SK-N-SH (cell line): Measurements from ENCODE around the gene CDHR4. TPM values are rescaled to one million over a fixed set of nuclear protein-coding genes. Genes with fewer than 3 reads are reported as not detected.

Experiments used
- CTCF ChIA-PET: fragments of 300-600, 350-600 bp; formaldehyde crosslinking; extraction: SDS; loops from one replicate; lab custom pipeline; 2021; lab: Yijun Ruan, JAX
- POLR2A ChIA-PET: fragments of 350-600 bp; sonication (Branson Sonifier 250); formaldehyde crosslinking; extraction: SDS; loops from one replicate; lab custom pipeline; 2020; ENCODE audit warnings: antibody characterized with exemption, inconsistent platforms; lab: Yijun Ruan, JAX
- DNase-seq: peaks from one replicate; pipeline ENCODE4 v3.0.0; 2012
- H2AFZ ChIP-seq: fragments of 200-600 bp; sonication (generic); 2 replicates; pipeline ENCODE4 v1.8.1; 2016; ENCODE audit warnings: antibody characterized with exemption, mild to moderate bottlenecking, low read depth
- H3F3A ChIP-seq: fragments of 200-600 bp; sonication (generic); replicated peaks from 2 replicates; pipeline ENCODE3; 2016; ENCODE audit warnings: antibody characterized with exemption, mild to moderate bottlenecking; ENCODE audit not compliant: insufficient read depth
- H3K27ac ChIP-seq, 2 experiments: fragments of 200-500 bp in 1 of 2; fragments of 200-600 bp in 1 of 2; sonication (Bioruptor generic) in 1 of 2; sonication (generic), shearing (Covaris generic) in 1 of 2; 2 replicates each; pipeline versions ENCODE4 v1.5.1 to v1.6.1; 2014 to 2016; ENCODE audit warnings: low read depth in 2 of 2, inconsistent platforms in 1 of 2, low read length in 1 of 2, mild to moderate bottlenecking in 1 of 2, mixed read lengths in 1 of 2
- H3K27me3 ChIP-seq: fragments of 200-600 bp; sonication (generic), shearing (Covaris generic); 2 replicates; pipeline ENCODE4 v1.6.1; 2016; ENCODE audit warnings: mixed run types; ENCODE audit not compliant: insufficient read depth
- H3K36me3 ChIP-seq, 2 experiments: fragments of 200-500 bp in 1 of 2; fragments of 200-600 bp in 1 of 2; sonication (Bioruptor generic) in 1 of 2; sonication (generic) in 1 of 2; replicated peaks in 1 of 2; 2 replicates each; pipeline versions ENCODE3 to v1.5.1; 2014 to 2016; ENCODE audit warnings: low read length in 1 of 2, mild to moderate bottlenecking in 1 of 2; ENCODE audit not compliant: insufficient read depth in 2 of 2, control insufficient read depth in 1 of 2
- H3K4me1 ChIP-seq, 2 experiments: fragments of 200-500 bp in 1 of 2; fragments of 200-600 bp in 1 of 2; sonication (Bioruptor generic) in 1 of 2; sonication (generic), shearing (Covaris generic) in 1 of 2; 2 replicates each; pipeline versions ENCODE4 v1.5.1 to v1.6.1; 2014 to 2016; ENCODE audit warnings: low read depth in 1 of 2, low read length in 1 of 2, mixed run types in 1 of 2; ENCODE audit not compliant: insufficient read depth in 2 of 2, control insufficient read depth in 1 of 2
- H3K4me2 ChIP-seq: fragments of 200-600 bp; sonication (generic), shearing (Covaris generic); 2 replicates; pipeline ENCODE4 v1.6.1; 2017; ENCODE audit warnings: mixed run types
- H3K4me3 ChIP-seq, 2 experiments: fragments of 200-500 bp in 1 of 2; fragments of 200-600 bp in 1 of 2; sonication (Bioruptor generic) in 1 of 2; sonication (generic), shearing (Covaris generic) in 1 of 2; 2 replicates each; pipeline versions ENCODE4 v1.5.1 to v1.8.1; 2014 to 2016; ENCODE audit warnings: low read depth in 2 of 2, inconsistent platforms in 1 of 2, low read length in 1 of 2, mild to moderate bottlenecking in 1 of 2, mixed read lengths in 1 of 2, moderate library complexity in 1 of 2
- H3K79me2 ChIP-seq: fragments of 200-600 bp; sonication (generic); 2 replicates; pipeline ENCODE4 v1.8.1; 2017; ENCODE audit warnings: mild to moderate bottlenecking; ENCODE audit not compliant: insufficient read depth
- H3K9ac ChIP-seq: fragments of 200-600 bp; sonication (generic); 2 replicates; pipeline ENCODE4 v1.6.1; 2017; ENCODE audit warnings: mixed run types
- H3K9me2 ChIP-seq: fragments of 200-600 bp; sonication (generic); 2 replicates; pipeline ENCODE4 v1.6.1; 2017; ENCODE audit warnings: mixed run types
- H3K9me3 ChIP-seq: fragments of 200-600 bp; sonication (generic); 2 replicates; pipeline ENCODE4 v1.6.1; 2017; ENCODE audit warnings: mixed run types, mild to moderate bottlenecking, moderate library complexity
- H4K20me1 ChIP-seq: fragments of 200-600 bp; sonication (generic); 2 replicates; pipeline ENCODE4 v1.6.1; 2017; ENCODE audit warnings: mild to moderate bottlenecking, mixed run types; ENCODE audit not compliant: insufficient read depth
- CTCF ChIP-seq: fragments of 200-600 bp; sonication (generic); IDR thresholded peaks from 2 replicates; pipeline ENCODE4 v1.6.1; 2017; ENCODE audit warnings: antibody characterized with exemption, mild to moderate bottlenecking, moderate library complexity
- ELF1 ChIP-seq: IDR thresholded peaks from 2 replicates; pipeline ENCODE4 v1.4.0; 2012
- EP300 ChIP-seq, 2 experiments: IDR thresholded peaks; 2 replicates each; pipeline versions ENCODE4 v1.4.0 to v1.6.1; 2012; ENCODE audit warnings: borderline replicate concordance in 1 of 2, low read depth in 1 of 2, low read length in 1 of 2
- EZH2phosphoT487 ChIP-seq: fragments of 200-600 bp; sonication (generic); IDR thresholded peaks from 2 replicates; pipeline ENCODE4 v1.6.1; 2017; ENCODE audit warnings: low read depth, mixed run types, mild to moderate bottlenecking, antibody characterized with exemption, moderate library complexity, borderline replicate concordance
- FOXJ3 ChIP-seq: sonication (generic); formaldehyde crosslinking; IDR thresholded peaks from 2 replicates; pipeline ENCODE4 v1.5.1; 2020; ENCODE audit warnings: mild to moderate bottlenecking, missing genetic modification reagents
- FOXM1 ChIP-seq: IDR thresholded peaks from 2 replicates; pipeline ENCODE4 v1.4.0; 2012; ENCODE audit warnings: low read depth, mild to moderate bottlenecking
- IRF3 ChIP-seq: fragments of 150-350 bp; IDR thresholded peaks from 2 replicates; pipeline ENCODE4 v1.6.1; 2016; ENCODE audit warnings: mild to moderate bottlenecking, low read depth, low read length
- JUND ChIP-seq: IDR thresholded peaks from 2 replicates; pipeline ENCODE4 v1.4.0; 2012
- MXI1 ChIP-seq: IDR thresholded peaks from 2 replicates; pipeline ENCODE4 v1.6.1; 2012; ENCODE audit warnings: mild to moderate bottlenecking, low read depth, low read length, improper control_type of control experiment
- POLR2AphosphoS5 ChIP-seq: IDR thresholded peaks from 2 replicates; pipeline ENCODE4 v1.6.1; 2012; ENCODE audit warnings: low read depth, low read length
- RXRA ChIP-seq: IDR thresholded peaks from 2 replicates; pipeline ENCODE4 v1.4.0; 2012; ENCODE audit warnings: low read depth, mild to moderate bottlenecking, borderline replicate concordance
- SIN3A ChIP-seq: IDR thresholded peaks from 2 replicates; pipeline ENCODE4 v1.6.1; 2012; ENCODE audit warnings: low read depth, mild to moderate bottlenecking, low read length, moderate library complexity, borderline replicate concordance
- TAF1 ChIP-seq: IDR thresholded peaks from 2 replicates; pipeline ENCODE4 v1.6.1; 2012; ENCODE audit warnings: low read depth, mild to moderate bottlenecking, low read length, moderate library complexity, borderline replicate concordance
- TCF12 ChIP-seq: IDR thresholded peaks from 2 replicates; pipeline ENCODE4 v1.4.0; 2012
- YY1 ChIP-seq: IDR thresholded peaks from 2 replicates; pipeline ENCODE4 v1.4.0; 2012; ENCODE audit warnings: low read depth, mild to moderate bottlenecking
- WGBS: methylation state at CpG from one replicate; pipeline ENCODE4 v1.1.6; 2017; ENCODE audit warnings: low lambda C conversion rate; 5-methylcytosine and 5-hydroxymethylcytosine counted together
- polyA plus RNA-seq, 3 experiments: library from polyadenylated mRNA; depleted of rRNA; stranded (reverse); fragments of >200 nt; gene quantifications; 2 replicates each; pipeline ENCODE4 v1.2.3, GENCODE V29; 2012
- TF ChIP-seq, protein P1 (sequence below): IDR thresholded peaks from 2 replicates; pipeline ENCODE4 v1.4.0; 2012; ENCODE audit warnings: low read depth, borderline replicate concordance
- TF ChIP-seq, protein P2 (sequence below): fragments of 150-350 bp; IDR thresholded peaks from 2 replicates; pipeline ENCODE4 v1.6.1; 2017; ENCODE audit warnings: antibody characterized with exemption, low read length, low read depth, borderline replicate concordance
- TF ChIP-seq, protein P3 (sequence below): IDR thresholded peaks from 2 replicates; pipeline ENCODE4 v1.6.1; 2012; ENCODE audit warnings: mild to moderate bottlenecking, low read depth, low read length, moderate library complexity

CDHR4 gene
- polyA plus RNA-seq, 1 of the 3 experiments (the other 2 are of a cell fraction): 0.07 TPM

DNA sequence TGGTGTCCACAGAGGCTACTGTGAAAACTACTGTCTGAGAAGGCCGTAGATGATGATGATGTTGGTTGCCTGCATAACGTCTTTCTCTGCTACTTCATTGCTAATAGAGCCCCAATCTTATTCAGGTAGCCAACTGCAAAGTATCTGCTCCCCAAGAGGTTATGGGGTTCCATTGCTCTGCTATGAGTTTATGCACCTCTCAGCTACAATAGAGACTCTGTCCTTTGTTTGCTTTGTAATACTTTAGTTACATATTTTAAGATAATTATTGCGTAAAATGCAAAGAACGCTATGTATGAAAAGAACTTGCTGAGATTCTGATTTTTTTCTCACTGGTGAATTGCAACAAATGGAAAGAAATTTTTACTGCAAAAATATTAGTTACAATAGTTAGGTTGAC lies 48.2 kb downstream of the CDHR4 start:
- no peaks in the 10 kb centered on the region for H3K27me3 ChIP-seq
- no peak for TF ChIP-seq IRF3
- TF ChIP-seq FOXM1: no peak
- no peak for TF ChIP-seq TCF12
- TF ChIP-seq, protein P1, sequence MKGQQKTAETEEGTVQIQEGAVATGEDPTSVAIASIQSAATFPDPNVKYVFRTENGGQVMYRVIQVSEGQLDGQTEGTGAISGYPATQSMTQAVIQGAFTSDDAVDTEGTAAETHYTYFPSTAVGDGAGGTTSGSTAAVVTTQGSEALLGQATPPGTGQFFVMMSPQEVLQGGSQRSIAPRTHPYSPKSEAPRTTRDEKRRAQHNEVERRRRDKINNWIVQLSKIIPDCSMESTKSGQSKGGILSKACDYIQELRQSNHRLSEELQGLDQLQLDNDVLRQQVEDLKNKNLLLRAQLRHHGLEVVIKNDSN: no peak
- TF ChIP-seq TAF1: no peak
- TF ChIP-seq CTCF: no peak
- no peak for TF ChIP-seq MXI1
- TF ChIP-seq EP300 (IDR thresholded peaks at IDR 0.05; ENCODE audit: borderline replicate concordance in 1 of 2, low read depth in 1 of 2, low read length in 1 of 2): no peak
- TF ChIP-seq, protein P2, sequence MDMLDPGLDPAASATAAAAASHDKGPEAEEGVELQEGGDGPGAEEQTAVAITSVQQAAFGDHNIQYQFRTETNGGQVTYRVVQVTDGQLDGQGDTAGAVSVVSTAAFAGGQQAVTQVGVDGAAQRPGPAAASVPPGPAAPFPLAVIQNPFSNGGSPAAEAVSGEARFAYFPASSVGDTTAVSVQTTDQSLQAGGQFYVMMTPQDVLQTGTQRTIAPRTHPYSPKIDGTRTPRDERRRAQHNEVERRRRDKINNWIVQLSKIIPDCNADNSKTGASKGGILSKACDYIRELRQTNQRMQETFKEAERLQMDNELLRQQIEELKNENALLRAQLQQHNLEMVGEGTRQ: no peak
- TF ChIP-seq ELF1: no peak
- TF ChIP-seq, all 33 proteins: peak for 0
- H3K4me2 ChIP-seq: no peak overlapping the region
- H3K9me3 ChIP-seq: no peaks in the 10 kb centered on the region
- peaks cover 9% of the 10 kb centered on the region for H3F3A ChIP-seq
- ChIA-PET POLR2A (interaction anchor here (0.7 kb wide), 1 partner anchor 212 kb away, joined by 3 read pairs; no protein-coding TSS in a partner anchor), CTCF (no interaction called here)
- H3K36me3 ChIP-seq: peaks cover 8 to 14% of the 10 kb centered on the region in 2 experiments
- H3K9ac ChIP-seq: no peak overlapping the region
- no peak overlapping the region for H3K27ac ChIP-seq
- no peak overlapping the region for H3K4me3 ChIP-seq
- WGBS: 97% methylated on average over 4 of the region's 4 CpGs
- H3K9me2 ChIP-seq: 0 out of 2 replicates have a peak, but pooled peaks cover 2% of the 10 kb centered on the region
- peaks cover 62% of the 10 kb centered on the region for H4K20me1 ChIP-seq
- no peak for DNase-seq
- peaks cover 78% of the 10 kb centered on the region for H3K79me2 ChIP-seq
- H3K4me1 ChIP-seq: no peaks in the 10 kb centered on the region
- no peak overlapping the region for H2AFZ ChIP-seq

GRCh38 chr3:49750056-49750455 lies 49.6 kb downstream of the CDHR4 start:
- peaks cover 9% of the 10 kb centered on the region for H3F3A ChIP-seq
- no peak overlapping the region for H3K9ac ChIP-seq
- H3K79me2 ChIP-seq: peaks cover 77% of the 10 kb centered on the region
- DNase-seq: no peak
- WGBS: 94% methylated on average over 4 of the region's 4 CpGs
- no peak overlapping the region for H2AFZ ChIP-seq
- no peak overlapping the region for H3K4me3 ChIP-seq
- H3K27me3 ChIP-seq: no peaks in the 10 kb centered on the region
- ChIA-PET CTCF (interaction anchor here (1.5 kb wide), 1 partner anchor 25 kb away, joined by 5 read pairs; no protein-coding TSS in a partner anchor), POLR2A (no interaction called here)
- H3K9me2 ChIP-seq: 0 out of 2 replicates have a peak, but pooled peaks cover 2% of the 10 kb centered on the region
- no peaks in the 10 kb centered on the region for H3K4me1 ChIP-seq
- H4K20me1 ChIP-seq: peaks cover 51% of the 10 kb centered on the region
- no peak overlapping the region for H3K4me2 ChIP-seq
- H3K9me3 ChIP-seq: no peaks in the 10 kb centered on the region
- H3K36me3 ChIP-seq: peaks cover 10 to 14% of the 10 kb centered on the region in 2 experiments
- H3K27ac ChIP-seq: no peak overlapping the region
- TF ChIP-seq FOXJ3: no peak
- no peak for TF ChIP-seq SIN3A
- no peak for TF ChIP-seq ELF1
- TF ChIP-seq POLR2AphosphoS5: no peak
- TF ChIP-seq, protein P3, sequence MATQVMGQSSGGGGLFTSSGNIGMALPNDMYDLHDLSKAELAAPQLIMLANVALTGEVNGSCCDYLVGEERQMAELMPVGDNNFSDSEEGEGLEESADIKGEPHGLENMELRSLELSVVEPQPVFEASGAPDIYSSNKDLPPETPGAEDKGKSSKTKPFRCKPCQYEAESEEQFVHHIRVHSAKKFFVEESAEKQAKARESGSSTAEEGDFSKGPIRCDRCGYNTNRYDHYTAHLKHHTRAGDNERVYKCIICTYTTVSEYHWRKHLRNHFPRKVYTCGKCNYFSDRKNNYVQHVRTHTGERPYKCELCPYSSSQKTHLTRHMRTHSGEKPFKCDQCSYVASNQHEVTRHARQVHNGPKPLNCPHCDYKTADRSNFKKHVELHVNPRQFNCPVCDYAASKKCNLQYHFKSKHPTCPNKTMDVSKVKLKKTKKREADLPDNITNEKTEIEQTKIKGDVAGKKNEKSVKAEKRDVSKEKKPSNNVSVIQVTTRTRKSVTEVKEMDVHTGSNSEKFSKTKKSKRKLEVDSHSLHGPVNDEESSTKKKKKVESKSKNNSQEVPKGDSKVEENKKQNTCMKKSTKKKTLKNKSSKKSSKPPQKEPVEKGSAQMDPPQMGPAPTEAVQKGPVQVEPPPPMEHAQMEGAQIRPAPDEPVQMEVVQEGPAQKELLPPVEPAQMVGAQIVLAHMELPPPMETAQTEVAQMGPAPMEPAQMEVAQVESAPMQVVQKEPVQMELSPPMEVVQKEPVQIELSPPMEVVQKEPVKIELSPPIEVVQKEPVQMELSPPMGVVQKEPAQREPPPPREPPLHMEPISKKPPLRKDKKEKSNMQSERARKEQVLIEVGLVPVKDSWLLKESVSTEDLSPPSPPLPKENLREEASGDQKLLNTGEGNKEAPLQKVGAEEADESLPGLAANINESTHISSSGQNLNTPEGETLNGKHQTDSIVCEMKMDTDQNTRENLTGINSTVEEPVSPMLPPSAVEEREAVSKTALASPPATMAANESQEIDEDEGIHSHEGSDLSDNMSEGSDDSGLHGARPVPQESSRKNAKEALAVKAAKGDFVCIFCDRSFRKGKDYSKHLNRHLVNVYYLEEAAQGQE: no peak
- TF ChIP-seq, protein P1: no peak
- no peak for TF ChIP-seq RXRA
- no peak for TF ChIP-seq MXI1
- TF ChIP-seq TAF1: no peak
- TF ChIP-seq YY1: no peak
- no peak for TF ChIP-seq EZH2phosphoT487
- TF ChIP-seq JUND: no peak
